Psoas muscle (tissue), 8 donors: ENCODE data around the gene COL18A1. TPM values are rescaled to one million over a fixed set of nuclear protein-coding genes. Genes with fewer than 3 reads are reported as not detected.
A peak's percentile ranks its signal among the peaks of the same experiment; 100 is the strongest.

ENCODE experiments used
- ATAC-seq, 4 donors: fragments of 200-7000 bp; cut with Tn5 transposase; one replicate each; pipeline ENCODE4 v1.9.1; 2020; ENCODE audit warnings: moderate library complexity in 3 of 4, mild to moderate bottlenecking in 2 of 4
- DNase-seq, 2 donors: peaks; one replicate each; pipeline ENCODE4 v3.0.0-alpha.2; 2020
- H3K27ac ChIP-seq: fragments of 200-600 bp; one replicate; pipeline ENCODE4 v1.8.0; 2022
- H3K27me3 ChIP-seq, 3 donors: fragments of 200-600 bp in 1 of 3; one replicate each; pipeline versions ENCODE4 v1.6.1 to v1.8.0; 2013 to 2022; ENCODE audit warnings: low read length in 2 of 3, mild to moderate bottlenecking in 2 of 3, moderate library complexity in 1 of 3; ENCODE audit not compliant: insufficient read depth in 3 of 3
- H3K36me3 ChIP-seq, 2 donors: fragments of 200-600 bp in 1 of 2; one replicate each; pipeline versions ENCODE4 v1.6.1 to v1.8.0; 2013 to 2022; ENCODE audit warnings: low read depth in 1 of 2, mild to moderate bottlenecking in 1 of 2, moderate library complexity in 1 of 2; ENCODE audit not compliant: insufficient read depth in 1 of 2
- H3K4me1 ChIP-seq: fragments of 200-600 bp; one replicate; pipeline ENCODE4 v1.8.0; 2022
- H3K4me3 ChIP-seq: fragments of 200-600 bp; one replicate; pipeline ENCODE4 v1.8.0; 2022; ENCODE audit warnings: mild to moderate bottlenecking
- H3K9me3 ChIP-seq: fragments of 200-600 bp; one replicate; pipeline ENCODE4 v1.8.0; 2022
- CTCF ChIP-seq: fragments of 200-600 bp; IDR thresholded peaks from one replicate; pipeline ENCODE4 v1.8.0; 2022; ENCODE audit warnings: antibody characterized with exemption
- WGBS, 3 donors: extraction: QIAGEN DNeasy Blood & Tissue Kit; methylation state at CpG; one replicate each; pipeline versions ENCODE4 v1.1.6 to v1.1.7; 2013; 5-methylcytosine and 5-hydroxymethylcytosine counted together
- intact Hi-C, 2 donors: fragments of 100-400 bp; cut with DNase I; formaldehyde crosslinking; loops; one replicate each; pipeline versions ENCODE4 v1.11.0 to v1.14.2; 2022
- polyA plus RNA-seq, 3 donors: library from polyadenylated mRNA; stranded (reverse); fragments of 200-250 nt; gene quantifications; one replicate each; pipeline ENCODE4 v1.2.3, GENCODE V29; 2013
- total RNA-seq, 4 donors: library from RNA; stranded (reverse); fragmentation: NEBNext Ultra II Directional in 2 of 4; extraction: Animal tissue kit (Norgen Biotek cat#: 25700) in 2 of 4; gene quantifications; one replicate each; pipeline versions ENCODE4 v1.2.1 to v1.2.4, GENCODE V29; 2021 to 2023
- donor health status: healthy with polysubstance abuse.
- donor health status: DM: no; HTN: no; CAD: no; lungs with moderate emphysema.
- donor health status: Bipolar disorder and iron deficiency.
- donor health status: healthy.
- donor health status: DM: yes; HTN: yes; CAD: no.
- donor health status: DM: no; HTN: no; CAD: no.
- donor health status: DM: no; HTN: no; CAD: no.
- donor health status: DM: yes; HTN: yes; CAD: no.

Gene COL18A1
- total and polyA plus RNA-seq, 7 donors = 4.8 to 25.3 (median 12.1) TPM

GRCh38 chr21:45504021-45504515 is 99.1 kb downstream of the COL18A1 start:
- Histone ChIP-seq H3K4me1 (no peaks in the 10 kb centered on the region), H3K9me3 (no peaks in the 10 kb centered on the region), H3K36me3 (no peaks in the 10 kb centered on the region), H3K4me3 (no peak overlapping the region), H3K27me3 (peaks cover 0 to 2% (median 0%) of the 10 kb centered on the region in 3 donors), H3K27ac (no peak overlapping the region)
- DNase-seq (peak; percentile 5 to 46), ATAC-seq (no peak)
- intact Hi-C loops = no loop called here
- WGBS, 3 donors = 86 to 93% (median 87%) methylated on average over 21 to 22 of the region's 22 CpGs
- no peak for TF ChIP-seq CTCF

GRCh38 chr21:45504516-45505415 is 99.8 kb downstream of the COL18A1 start:
- Histone ChIP-seq H3K4me3 (no peak overlapping the region), H3K36me3 (no peaks in the 10 kb centered on the region), H3K27ac (no peak overlapping the region), H3K4me1 (no peaks in the 10 kb centered on the region), H3K9me3 (no peaks in the 10 kb centered on the region), H3K27me3 (peaks cover 0 to 2% (median 0%) of the 10 kb centered on the region in 3 donors)
- TF ChIP-seq CTCF = no peak
- ATAC-seq (no peak), DNase-seq (peak; percentile 12 to 41)
- intact Hi-C loops = no loop called here
- WGBS, 3 donors = 80 to 85% (median 81%) methylated on average over 28 to 41 of the region's 41 CpGs

GRCh38 chr21:45505416-45506021 is 100.6 kb downstream of the COL18A1 start:
- H3K27ac ChIP-seq = no peak overlapping the region
- no peak for TF ChIP-seq CTCF
- peak; percentile 9 to 46 for DNase-seq
- no peaks in the 10 kb centered on the region for H3K9me3 ChIP-seq
- H3K4me1 ChIP-seq = no peaks in the 10 kb centered on the region
- H3K27me3 ChIP-seq = peaks cover 0 to 2% (median 0%) of the 10 kb centered on the region in 3 donors
- WGBS, 3 donors = 84 to 86% (median 84%) methylated on average over 28 to 33 of the region's 33 CpGs
- H3K36me3 ChIP-seq = no peaks in the 10 kb centered on the region
- ATAC-seq = no peak
- intact Hi-C loops = no loop called here
- no peak overlapping the region for H3K4me3 ChIP-seq

- intact Hi-C loops = no loop called here
Measured at GRCh38 chr21:45506241-45506817, 101.4 kb downstream of the COL18A1 start.

More at GRCh38 chr21:45506241-45506817, 101.4 kb downstream of the COL18A1 start:
- H3K27me3 ChIP-seq = peaks cover 0 to 2% (median 0%) of the 10 kb centered on the region in 3 donors
- WGBS, 3 donors = 85 to 86% (median 86%) methylated on average over 22 of the region's 22 CpGs
- peak; percentile 9 to 41 for DNase-seq
- no peaks in the 10 kb centered on the region for H3K36me3 ChIP-seq
- H3K4me3 ChIP-seq = no peak overlapping the region
- H3K27ac ChIP-seq = no peak overlapping the region
- no peaks in the 10 kb centered on the region for H3K4me1 ChIP-seq
- ATAC-seq = no peak
- no peak for TF ChIP-seq CTCF
- H3K9me3 ChIP-seq = no peaks in the 10 kb centered on the region
